Kidney (tissue), 14 donors: ENCODE results near the gene ALOX5. TPM values are rescaled to one million over a fixed set of nuclear protein-coding genes. Genes with fewer than 3 reads are reported as not detected.

ENCODE experiments used
- DNase-seq, 5 donors: peaks; one replicate each; pipeline ENCODE4 v3.0.0-alpha.2; 2013 to 2020
- FAIRE-seq: peaks from 2 replicates; lab custom pipeline; 2012; peaks lifted over from hg19 to GRCh38; lab: Jason Lieb, UNC
- H3K27ac ChIP-seq, 2 donors: one replicate each; pipeline ENCODE4 v1.7.0; 2013; ENCODE audit warnings: low read depth in 2 of 2, low read length in 2 of 2, inconsistent platforms in 1 of 2
- H3K27me3 ChIP-seq: one replicate; pipeline ENCODE4 v1.7.1; 2013; ENCODE audit warnings: low read length, inconsistent platforms; ENCODE audit not compliant: control insufficient read depth, insufficient read depth
- H3K36me3 ChIP-seq, 3 donors: one replicate each; pipeline versions ENCODE4 v1.7.0 to v1.7.1; 2013; ENCODE audit warnings: low read length in 3 of 3, control low read depth in 1 of 3, inconsistent platforms in 1 of 3; ENCODE audit not compliant: insufficient read depth in 3 of 3, control insufficient read depth in 2 of 3
- H3K4me1 ChIP-seq, 3 donors: one replicate each; pipeline versions ENCODE4 v1.7.0 to v1.7.1; 2013; ENCODE audit warnings: low read length in 3 of 3, inconsistent platforms in 1 of 3, low read depth in 1 of 3; ENCODE audit not compliant: control insufficient read depth in 2 of 3, insufficient read depth in 2 of 3
- H3K4me3 ChIP-seq, 3 donors: one replicate each; pipeline versions ENCODE4 v1.7.0 to v1.8.1; 2013; ENCODE audit warnings: low read length in 3 of 3, control low read depth in 1 of 3, inconsistent platforms in 1 of 3
- H3K9ac ChIP-seq, 3 donors: one replicate each; pipeline versions ENCODE4 v1.7.0 to v1.7.1; 2013; ENCODE audit warnings: low read length in 3 of 3, control low read depth in 1 of 3, inconsistent platforms in 1 of 3
- H3K9me3 ChIP-seq, 3 donors: one replicate each; pipeline versions ENCODE4 v1.7.0 to v1.7.1; 2013; ENCODE audit warnings: low read length in 3 of 3, control low read depth in 1 of 3, inconsistent platforms in 1 of 3; ENCODE audit not compliant: control insufficient read depth in 2 of 3, insufficient read depth in 1 of 3
- intact Hi-C: fragments of 100-400 bp; cut with DNase I; formaldehyde crosslinking; loops from one replicate; pipeline ENCODE4 v1.11.1; 2022
- polyA plus RNA-seq: library from polyadenylated mRNA; stranded (reverse); fragments of 350-450 nt; fragmentation: Illumina TruSeq; extraction: RNeasy Lipid Tissue Mini Kit (QIAGEN cat#74804); gene quantifications from one replicate; pipeline ENCODE4 v1.2.3, GENCODE V29; 2014; ENCODE audit warnings: low read depth, low replicate concordance; ENCODE audit not compliant: insufficient read depth
- total RNA-seq: library from RNA; stranded (reverse); fragmentation: NEBNext Ultra II Directional; extraction: Animal tissue kit (Norgen Biotek cat#: 25700); gene quantifications from one replicate; pipeline ENCODE4 v1.2.1, GENCODE V29; 2021
- TF ChIP-seq, protein P1 (sequence below): IDR thresholded peaks from 3 replicates; pipeline ENCODE4 v1.5.1; 2012; ENCODE audit warnings: mild to moderate bottlenecking, moderate library complexity, borderline replicate concordance; ENCODE audit not compliant: insufficient read depth; ENCODE audit errors: extremely low read depth
- donor health status: control.
- donor health status: control.
- donor health status: control.
- donor health status: control.
- donor health status: control.
- donor health status: DM: yes; HTN: yes; CAD: no.
- donor health status: Normal renal cell carcinoma (clear cell type).

The ALOX5 gene
- total and polyA plus RNA-seq, 2 donors from 2014 or later: 2.5 to 58.1 TPM

- no peaks in the 10 kb centered on the region for H3K36me3 ChIP-seq
- H3K4me1 ChIP-seq: peaks cover 0 to 7% (median 5%) of the 10 kb centered on the region in 3 donors
- H3K27ac ChIP-seq: no peak overlapping the region
- no peak for DNase-seq
- TF ChIP-seq, protein P1, sequence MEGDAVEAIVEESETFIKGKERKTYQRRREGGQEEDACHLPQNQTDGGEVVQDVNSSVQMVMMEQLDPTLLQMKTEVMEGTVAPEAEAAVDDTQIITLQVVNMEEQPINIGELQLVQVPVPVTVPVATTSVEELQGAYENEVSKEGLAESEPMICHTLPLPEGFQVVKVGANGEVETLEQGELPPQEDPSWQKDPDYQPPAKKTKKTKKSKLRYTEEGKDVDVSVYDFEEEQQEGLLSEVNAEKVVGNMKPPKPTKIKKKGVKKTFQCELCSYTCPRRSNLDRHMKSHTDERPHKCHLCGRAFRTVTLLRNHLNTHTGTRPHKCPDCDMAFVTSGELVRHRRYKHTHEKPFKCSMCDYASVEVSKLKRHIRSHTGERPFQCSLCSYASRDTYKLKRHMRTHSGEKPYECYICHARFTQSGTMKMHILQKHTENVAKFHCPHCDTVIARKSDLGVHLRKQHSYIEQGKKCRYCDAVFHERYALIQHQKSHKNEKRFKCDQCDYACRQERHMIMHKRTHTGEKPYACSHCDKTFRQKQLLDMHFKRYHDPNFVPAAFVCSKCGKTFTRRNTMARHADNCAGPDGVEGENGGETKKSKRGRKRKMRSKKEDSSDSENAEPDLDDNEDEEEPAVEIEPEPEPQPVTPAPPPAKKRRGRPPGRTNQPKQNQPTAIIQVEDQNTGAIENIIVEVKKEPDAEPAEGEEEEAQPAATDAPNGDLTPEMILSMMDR: no peak
- H3K4me3 ChIP-seq: peak overlapping the region in 1 of 3 donors; percentile 39
- intact Hi-C loops: no loop called here
- H3K9me3 ChIP-seq: no peaks in the 10 kb centered on the region
- H3K9ac ChIP-seq: no peak overlapping the region
- peaks cover 7% of the 10 kb centered on the region for H3K27me3 ChIP-seq
- FAIRE-seq: no peak
Measured at GRCh38 chr10:45375101-45375500, 1.1 kb downstream of the ALOX5 start.

- H3K9ac ChIP-seq: no peak overlapping the region
- H3K27me3 ChIP-seq: peaks cover 7% of the 10 kb centered on the region
- FAIRE-seq: no peak
- H3K27ac ChIP-seq: no peak overlapping the region
- no peaks in the 10 kb centered on the region for H3K9me3 ChIP-seq
- no peaks in the 10 kb centered on the region for H3K36me3 ChIP-seq
- DNase-seq: no peak
- H3K4me3 ChIP-seq: no peak overlapping the region
- H3K4me1 ChIP-seq: peaks cover 0 to 7% (median 5%) of the 10 kb centered on the region in 3 donors
- intact Hi-C loops: no loop called here
- TF ChIP-seq, protein P1: no peak
Measured at GRCh38 chr10:45375716-45376231, 1.8 kb downstream of the ALOX5 start.

DNA sequence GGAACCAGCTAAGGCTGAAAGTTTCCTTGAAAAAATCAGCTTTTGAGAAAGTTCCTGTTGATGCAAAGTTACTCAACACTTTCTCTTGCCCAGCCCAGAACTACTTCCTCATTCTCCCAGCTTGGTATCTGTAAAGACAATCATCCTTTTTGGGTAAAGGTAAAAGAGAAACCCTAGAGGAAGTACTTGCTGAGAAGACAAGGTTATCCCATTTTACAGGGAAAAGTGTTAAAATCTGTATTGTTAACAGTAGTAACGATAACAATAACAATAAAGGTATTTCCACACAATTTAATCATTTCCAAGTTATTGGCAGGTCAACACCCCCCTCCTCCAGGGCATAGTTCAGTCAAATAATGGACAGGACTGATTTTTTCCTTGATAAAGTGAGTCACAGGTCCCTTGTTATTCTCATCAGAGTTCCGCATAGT, 2.4 kb downstream of the ALOX5 start:
- FAIRE-seq (no peak), DNase-seq (no peak)
- Histone ChIP-seq H3K4me1 (peaks cover 0 to 7% (median 5%) of the 10 kb centered on the region in 3 donors), H3K27me3 (peaks cover 7% of the 10 kb centered on the region), H3K9me3 (no peaks in the 10 kb centered on the region), H3K27ac (no peak overlapping the region), H3K9ac (no peak overlapping the region), H3K36me3 (no peaks in the 10 kb centered on the region), H3K4me3 (no peak overlapping the region)
- TF ChIP-seq, protein P1: no peak
- intact Hi-C loops: no loop called here

DNA sequence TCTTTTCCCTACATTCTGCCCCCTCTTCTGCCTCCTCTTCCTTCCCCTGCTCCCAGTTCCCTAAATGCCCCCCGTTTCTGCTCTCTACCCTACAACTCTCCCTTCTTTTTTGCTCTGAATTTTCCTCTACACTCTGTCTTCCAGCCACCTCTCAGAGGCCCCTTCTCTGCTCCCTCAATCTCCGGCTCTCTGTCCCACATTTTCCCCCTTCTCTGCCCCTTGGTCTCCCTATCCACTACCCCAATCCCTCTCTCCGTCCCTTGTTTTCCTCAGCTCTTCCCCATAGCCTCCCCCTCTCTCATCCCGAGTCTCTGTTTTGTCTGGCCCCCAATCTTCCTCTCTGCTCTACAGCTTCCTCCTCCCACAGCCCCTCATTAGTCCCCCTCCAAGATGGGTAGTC, 3.3 kb downstream of the ALOX5 start:
- intact Hi-C loops: no loop called here
- Histone ChIP-seq H3K4me1 (peaks cover 0 to 7% (median 5%) of the 10 kb centered on the region in 3 donors), H3K4me3 (no peak overlapping the region), H3K27ac (no peak overlapping the region), H3K9ac (no peak overlapping the region), H3K9me3 (no peaks in the 10 kb centered on the region), H3K27me3 (peaks cover 7% of the 10 kb centered on the region), H3K36me3 (no peaks in the 10 kb centered on the region)
- DNase-seq: no peak
- TF ChIP-seq, protein P1: no peak
- no peak for FAIRE-seq
